ENCODE data around the gene TRPC4. TPM values are rescaled to one million over a fixed set of nuclear protein-coding genes. Genes with fewer than 3 reads are reported as not detected.
A peak's percentile ranks its signal among the peaks of the same experiment; 100 is the strongest.

The TRPC4 gene
- total RNA-seq, 1 experiment from 2014 or later, result 19.0 TPM

DNA sequence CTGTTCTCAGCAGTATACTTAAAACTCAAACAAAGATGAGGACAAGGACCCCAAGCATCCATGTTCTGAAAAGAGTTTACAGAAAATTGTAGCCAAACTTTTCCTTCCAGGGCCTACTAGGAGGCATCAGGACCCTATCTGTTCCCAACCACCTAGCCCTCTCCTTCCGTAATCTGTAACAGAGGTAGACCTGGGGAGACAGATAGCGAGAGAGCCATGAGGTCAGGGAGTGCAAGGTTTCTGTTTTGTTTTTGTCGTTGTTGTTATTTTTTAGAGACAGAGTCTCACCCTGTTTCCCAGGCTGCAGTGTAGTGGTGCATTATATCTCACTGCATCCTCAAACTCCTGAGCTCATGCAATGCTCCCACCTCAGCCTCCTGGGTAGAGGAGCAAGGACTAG lies 187.1 kb downstream of the TRPC4 start:
- no peaks in the 10 kb centered on the region for H3K4me1 ChIP-seq (ENCODE audit: insufficient read depth, low read length)
- H4K5ac ChIP-seq (ENCODE audit: insufficient read length, low read depth, low read length), result no peak overlapping the region
- no peak overlapping the region for H4K91ac ChIP-seq (ENCODE audit: insufficient read length, low read depth, low read length)
- Mint-ChIP-seq H3K27me3 (ENCODE audit: low read depth) (no peaks in the 10 kb centered on the region), H3K4me3 (no peak overlapping the region), H3K4me1 (peaks cover 17 to 21% of the 10 kb centered on the region in 2 experiments), H3K27ac (peak overlapping the region in 2 of 3 experiments; percentile 17 to 51; a peak in 1 of 7 replicates), H3K36me3 (ENCODE audit: insufficient read depth in 1 of 3, low read depth in 3 of 3) (0 out of 7 replicates have a peak, but pooled peaks cover 0 to 2% (median 0%) of the 10 kb centered on the region in 3 experiments), H3K9me3 (no peaks in the 10 kb centered on the region)
- no peaks in the 10 kb centered on the region for H4K20me1 ChIP-seq (ENCODE audit: control insufficient read depth, insufficient read depth, insufficient read length)
- DNase-seq, result no peak
- WGBS (ENCODE audit: extremely low coverage, insufficient read length, low lambda C conversion rate), result no CpG with 5 or more reads among the region's 3 CpGs
- no peak overlapping the region for H4K8ac ChIP-seq (replicated peaks; ENCODE audit: insufficient read length, low read depth, low read length)
- no peaks in the 10 kb centered on the region for H3K23me2 ChIP-seq (ENCODE audit: insufficient read length, low read depth, low read length, poor library complexity, severe bottlenecking)
- no peaks in the 10 kb centered on the region for H3K9me3 ChIP-seq (ENCODE audit: control insufficient read depth, low read depth, low read length)
- no peak overlapping the region for H3K56ac ChIP-seq (ENCODE audit: insufficient read length, low read depth, low read length)
- H2AFZ ChIP-seq (ENCODE audit: low read length), result no peak overlapping the region
- no peak overlapping the region for H3K27ac ChIP-seq (ENCODE audit: insufficient read length, low read depth, low read length)
- no peak overlapping the region for H3T11ph ChIP-seq (ENCODE audit: low read length)
- no peak overlapping the region for H3K23ac ChIP-seq (ENCODE audit: insufficient read length, low read depth, low read length)
- no peak overlapping the region for H2AK5ac ChIP-seq (ENCODE audit: insufficient read length, low read length)
- H3K4ac ChIP-seq (ENCODE audit: low read depth, low read length), result no peak overlapping the region
- H2BK120ac ChIP-seq (ENCODE audit: low read depth, low read length, poor library complexity, severe bottlenecking), result no peak overlapping the region
- no peaks in the 10 kb centered on the region for H3K79me2 ChIP-seq (ENCODE audit: insufficient read depth, low read length)
- no peak overlapping the region for H3K14ac ChIP-seq (ENCODE audit: insufficient read depth, low read length)
- no peaks in the 10 kb centered on the region for H3K79me1 ChIP-seq (ENCODE audit: insufficient read depth, low read depth, low read length, poor library complexity, severe bottlenecking)
- H2BK5ac ChIP-seq (ENCODE audit: insufficient read length, low read length), result no peak overlapping the region
- H3K27me3 ChIP-seq (ENCODE audit: insufficient read depth, low read length), result no peaks in the 10 kb centered on the region
- H2BK15ac ChIP-seq (ENCODE audit: low read depth, low read length), result no peak overlapping the region
- TF ChIP-seq, protein P1, sequence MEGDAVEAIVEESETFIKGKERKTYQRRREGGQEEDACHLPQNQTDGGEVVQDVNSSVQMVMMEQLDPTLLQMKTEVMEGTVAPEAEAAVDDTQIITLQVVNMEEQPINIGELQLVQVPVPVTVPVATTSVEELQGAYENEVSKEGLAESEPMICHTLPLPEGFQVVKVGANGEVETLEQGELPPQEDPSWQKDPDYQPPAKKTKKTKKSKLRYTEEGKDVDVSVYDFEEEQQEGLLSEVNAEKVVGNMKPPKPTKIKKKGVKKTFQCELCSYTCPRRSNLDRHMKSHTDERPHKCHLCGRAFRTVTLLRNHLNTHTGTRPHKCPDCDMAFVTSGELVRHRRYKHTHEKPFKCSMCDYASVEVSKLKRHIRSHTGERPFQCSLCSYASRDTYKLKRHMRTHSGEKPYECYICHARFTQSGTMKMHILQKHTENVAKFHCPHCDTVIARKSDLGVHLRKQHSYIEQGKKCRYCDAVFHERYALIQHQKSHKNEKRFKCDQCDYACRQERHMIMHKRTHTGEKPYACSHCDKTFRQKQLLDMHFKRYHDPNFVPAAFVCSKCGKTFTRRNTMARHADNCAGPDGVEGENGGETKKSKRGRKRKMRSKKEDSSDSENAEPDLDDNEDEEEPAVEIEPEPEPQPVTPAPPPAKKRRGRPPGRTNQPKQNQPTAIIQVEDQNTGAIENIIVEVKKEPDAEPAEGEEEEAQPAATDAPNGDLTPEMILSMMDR (conservative IDR thresholded peaks at IDR 0.05), result no peak
- H2BK12ac ChIP-seq (ENCODE audit: insufficient read length, low read depth, low read length), result no peak overlapping the region
- H3K18ac ChIP-seq (ENCODE audit: insufficient read length, low read depth, low read length), result no peak overlapping the region
- H3K4me2 ChIP-seq (ENCODE audit: insufficient read depth, insufficient read length, low read length), result no peak overlapping the region
- no peak overlapping the region for H2BK20ac ChIP-seq (ENCODE audit: low read depth, low read length, poor library complexity, severe bottlenecking)
- H3K9ac ChIP-seq (ENCODE audit: extremely low read depth, insufficient read length, low read length), result no peak overlapping the region

Data from H9 (cell line).